Measurements from ENCODE around the gene TRAPPC6A. TPM values are rescaled to one million over a fixed set of nuclear protein-coding genes. Genes with fewer than 3 reads are reported as not detected.
A peak's percentile ranks its signal among the peaks of the same experiment; 100 is the strongest.

TRAPPC6A gene
- total and polyA plus RNA-seq, 2 of the 13 experiments (the other 11 are each of a cell fraction or from before 2014, with no cell fraction given) = 6.5 to 21.0 TPM

DNA sequence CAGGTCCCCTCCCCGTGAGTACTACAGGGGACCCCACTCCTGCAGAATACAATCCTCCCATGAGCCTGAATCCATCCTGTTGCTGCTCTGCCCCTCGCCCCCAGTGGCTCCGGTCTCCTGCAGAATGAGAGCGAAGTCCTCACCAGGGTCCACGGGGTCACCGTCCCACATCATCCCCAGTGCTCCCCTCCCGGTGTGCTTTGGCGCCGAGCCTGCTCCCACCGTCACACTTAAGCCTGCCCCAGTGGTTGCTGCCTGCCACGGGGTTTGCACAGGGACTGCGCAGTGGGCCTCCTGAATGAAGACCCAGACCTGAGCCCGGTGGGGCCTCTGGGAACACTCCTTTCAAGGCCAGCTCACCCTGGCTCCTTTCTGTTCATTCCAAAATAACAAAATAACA, 47.8 kb downstream of the TRAPPC6A start (continued):
- TF ChIP-seq NONO (IDR thresholded peaks at IDR 0.05) (no peak), NONO (CRISPR knock-in tag; conservative IDR thresholded peaks at IDR 0.05) (no peak), SKI (IDR thresholded peaks at IDR 0.05; ENCODE audit: partially characterized antibody) (no peak), ZNF589 (CRISPR knock-in tag; conservative IDR thresholded peaks at IDR 0.05) (no peak), NPAS2 (CRISPR knock-in tag; IDR thresholded peaks at IDR 0.05; ENCODE audit: borderline replicate concordance) (no peak), EEA1 (CRISPR knock-in tag; IDR thresholded peaks at IDR 0.05; ENCODE audit: borderline replicate concordance) (no peak), ZKSCAN8 (CRISPR knock-in tag; IDR thresholded peaks at IDR 0.05; ENCODE audit: borderline replicate concordance) (no peak), ZFP82 (CRISPR knock-in tag; IDR thresholded peaks at IDR 0.05; ENCODE audit: borderline replicate concordance) (no peak), ETV6 (CRISPR knock-in tag; conservative IDR thresholded peaks at IDR 0.05) (no peak), ZNF883 (CRISPR knock-in tag; IDR thresholded peaks at IDR 0.05; ENCODE audit: not compliant biosample characterization) (no peak)
- TF ChIP-seq, protein P1, sequence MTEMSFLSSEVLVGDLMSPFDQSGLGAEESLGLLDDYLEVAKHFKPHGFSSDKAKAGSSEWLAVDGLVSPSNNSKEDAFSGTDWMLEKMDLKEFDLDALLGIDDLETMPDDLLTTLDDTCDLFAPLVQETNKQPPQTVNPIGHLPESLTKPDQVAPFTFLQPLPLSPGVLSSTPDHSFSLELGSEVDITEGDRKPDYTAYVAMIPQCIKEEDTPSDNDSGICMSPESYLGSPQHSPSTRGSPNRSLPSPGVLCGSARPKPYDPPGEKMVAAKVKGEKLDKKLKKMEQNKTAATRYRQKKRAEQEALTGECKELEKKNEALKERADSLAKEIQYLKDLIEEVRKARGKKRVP (CRISPR knock-in tag; IDR thresholded peaks at IDR 0.05) = no peak
- TF ChIP-seq, protein P2, sequence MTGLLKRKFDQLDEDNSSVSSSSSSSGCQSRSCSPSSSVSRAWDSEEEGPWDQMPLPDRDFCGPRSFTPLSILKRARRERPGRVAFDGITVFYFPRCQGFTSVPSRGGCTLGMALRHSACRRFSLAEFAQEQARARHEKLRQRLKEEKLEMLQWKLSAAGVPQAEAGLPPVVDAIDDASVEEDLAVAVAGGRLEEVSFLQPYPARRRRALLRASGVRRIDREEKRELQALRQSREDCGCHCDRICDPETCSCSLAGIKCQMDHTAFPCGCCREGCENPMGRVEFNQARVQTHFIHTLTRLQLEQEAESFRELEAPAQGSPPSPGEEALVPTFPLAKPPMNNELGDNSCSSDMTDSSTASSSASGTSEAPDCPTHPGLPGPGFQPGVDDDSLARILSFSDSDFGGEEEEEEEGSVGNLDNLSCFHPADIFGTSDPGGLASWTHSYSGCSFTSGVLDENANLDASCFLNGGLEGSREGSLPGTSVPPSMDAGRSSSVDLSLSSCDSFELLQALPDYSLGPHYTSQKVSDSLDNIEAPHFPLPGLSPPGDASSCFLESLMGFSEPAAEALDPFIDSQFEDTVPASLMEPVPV (CRISPR knock-in tag; IDR thresholded peaks at IDR 0.05) = no peak
- TF ChIP-seq, protein P3, sequence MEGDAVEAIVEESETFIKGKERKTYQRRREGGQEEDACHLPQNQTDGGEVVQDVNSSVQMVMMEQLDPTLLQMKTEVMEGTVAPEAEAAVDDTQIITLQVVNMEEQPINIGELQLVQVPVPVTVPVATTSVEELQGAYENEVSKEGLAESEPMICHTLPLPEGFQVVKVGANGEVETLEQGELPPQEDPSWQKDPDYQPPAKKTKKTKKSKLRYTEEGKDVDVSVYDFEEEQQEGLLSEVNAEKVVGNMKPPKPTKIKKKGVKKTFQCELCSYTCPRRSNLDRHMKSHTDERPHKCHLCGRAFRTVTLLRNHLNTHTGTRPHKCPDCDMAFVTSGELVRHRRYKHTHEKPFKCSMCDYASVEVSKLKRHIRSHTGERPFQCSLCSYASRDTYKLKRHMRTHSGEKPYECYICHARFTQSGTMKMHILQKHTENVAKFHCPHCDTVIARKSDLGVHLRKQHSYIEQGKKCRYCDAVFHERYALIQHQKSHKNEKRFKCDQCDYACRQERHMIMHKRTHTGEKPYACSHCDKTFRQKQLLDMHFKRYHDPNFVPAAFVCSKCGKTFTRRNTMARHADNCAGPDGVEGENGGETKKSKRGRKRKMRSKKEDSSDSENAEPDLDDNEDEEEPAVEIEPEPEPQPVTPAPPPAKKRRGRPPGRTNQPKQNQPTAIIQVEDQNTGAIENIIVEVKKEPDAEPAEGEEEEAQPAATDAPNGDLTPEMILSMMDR (CRISPR knock-in tag; IDR thresholded peaks at IDR 0.05) = 0 out of 2 replicates have a peak, but pooled peaks have one; percentile 11
- TF ChIP-seq, protein P4, sequence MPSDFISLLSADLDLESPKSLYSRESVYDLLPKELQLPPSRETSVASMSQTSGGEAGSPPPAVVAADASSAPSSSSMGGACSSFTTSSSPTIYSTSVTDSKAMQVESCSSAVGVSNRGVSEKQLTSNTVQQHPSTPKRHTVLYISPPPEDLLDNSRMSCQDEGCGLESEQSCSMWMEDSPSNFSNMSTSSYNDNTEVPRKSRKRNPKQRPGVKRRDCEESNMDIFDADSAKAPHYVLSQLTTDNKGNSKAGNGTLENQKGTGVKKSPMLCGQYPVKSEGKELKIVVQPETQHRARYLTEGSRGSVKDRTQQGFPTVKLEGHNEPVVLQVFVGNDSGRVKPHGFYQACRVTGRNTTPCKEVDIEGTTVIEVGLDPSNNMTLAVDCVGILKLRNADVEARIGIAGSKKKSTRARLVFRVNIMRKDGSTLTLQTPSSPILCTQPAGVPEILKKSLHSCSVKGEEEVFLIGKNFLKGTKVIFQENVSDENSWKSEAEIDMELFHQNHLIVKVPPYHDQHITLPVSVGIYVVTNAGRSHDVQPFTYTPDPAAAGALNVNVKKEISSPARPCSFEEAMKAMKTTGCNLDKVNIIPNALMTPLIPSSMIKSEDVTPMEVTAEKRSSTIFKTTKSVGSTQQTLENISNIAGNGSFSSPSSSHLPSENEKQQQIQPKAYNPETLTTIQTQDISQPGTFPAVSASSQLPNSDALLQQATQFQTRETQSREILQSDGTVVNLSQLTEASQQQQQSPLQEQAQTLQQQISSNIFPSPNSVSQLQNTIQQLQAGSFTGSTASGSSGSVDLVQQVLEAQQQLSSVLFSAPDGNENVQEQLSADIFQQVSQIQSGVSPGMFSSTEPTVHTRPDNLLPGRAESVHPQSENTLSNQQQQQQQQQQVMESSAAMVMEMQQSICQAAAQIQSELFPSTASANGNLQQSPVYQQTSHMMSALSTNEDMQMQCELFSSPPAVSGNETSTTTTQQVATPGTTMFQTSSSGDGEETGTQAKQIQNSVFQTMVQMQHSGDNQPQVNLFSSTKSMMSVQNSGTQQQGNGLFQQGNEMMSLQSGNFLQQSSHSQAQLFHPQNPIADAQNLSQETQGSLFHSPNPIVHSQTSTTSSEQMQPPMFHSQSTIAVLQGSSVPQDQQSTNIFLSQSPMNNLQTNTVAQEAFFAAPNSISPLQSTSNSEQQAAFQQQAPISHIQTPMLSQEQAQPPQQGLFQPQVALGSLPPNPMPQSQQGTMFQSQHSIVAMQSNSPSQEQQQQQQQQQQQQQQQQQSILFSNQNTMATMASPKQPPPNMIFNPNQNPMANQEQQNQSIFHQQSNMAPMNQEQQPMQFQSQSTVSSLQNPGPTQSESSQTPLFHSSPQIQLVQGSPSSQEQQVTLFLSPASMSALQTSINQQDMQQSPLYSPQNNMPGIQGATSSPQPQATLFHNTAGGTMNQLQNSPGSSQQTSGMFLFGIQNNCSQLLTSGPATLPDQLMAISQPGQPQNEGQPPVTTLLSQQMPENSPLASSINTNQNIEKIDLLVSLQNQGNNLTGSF (CRISPR knock-in tag; IDR thresholded peaks at IDR 0.05) = no peak
- TF ChIP-seq, protein P5, sequence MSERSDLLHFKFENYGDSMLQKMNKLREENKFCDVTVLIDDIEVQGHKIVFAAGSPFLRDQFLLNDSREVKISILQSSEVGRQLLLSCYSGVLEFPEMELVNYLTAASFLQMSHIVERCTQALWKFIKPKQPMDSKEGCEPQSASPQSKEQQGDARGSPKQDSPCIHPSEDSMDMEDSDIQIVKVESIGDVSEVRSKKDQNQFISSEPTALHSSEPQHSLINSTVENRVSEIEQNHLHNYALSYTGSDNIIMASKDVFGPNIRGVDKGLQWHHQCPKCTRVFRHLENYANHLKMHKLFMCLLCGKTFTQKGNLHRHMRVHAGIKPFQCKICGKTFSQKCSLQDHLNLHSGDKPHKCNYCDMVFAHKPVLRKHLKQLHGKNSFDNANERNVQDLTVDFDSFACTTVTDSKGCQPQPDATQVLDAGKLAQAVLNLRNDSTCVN (CRISPR knock-in tag; IDR thresholded peaks at IDR 0.05; ENCODE audit: borderline replicate concordance) = no peak
- TF ChIP-seq, protein P6, sequence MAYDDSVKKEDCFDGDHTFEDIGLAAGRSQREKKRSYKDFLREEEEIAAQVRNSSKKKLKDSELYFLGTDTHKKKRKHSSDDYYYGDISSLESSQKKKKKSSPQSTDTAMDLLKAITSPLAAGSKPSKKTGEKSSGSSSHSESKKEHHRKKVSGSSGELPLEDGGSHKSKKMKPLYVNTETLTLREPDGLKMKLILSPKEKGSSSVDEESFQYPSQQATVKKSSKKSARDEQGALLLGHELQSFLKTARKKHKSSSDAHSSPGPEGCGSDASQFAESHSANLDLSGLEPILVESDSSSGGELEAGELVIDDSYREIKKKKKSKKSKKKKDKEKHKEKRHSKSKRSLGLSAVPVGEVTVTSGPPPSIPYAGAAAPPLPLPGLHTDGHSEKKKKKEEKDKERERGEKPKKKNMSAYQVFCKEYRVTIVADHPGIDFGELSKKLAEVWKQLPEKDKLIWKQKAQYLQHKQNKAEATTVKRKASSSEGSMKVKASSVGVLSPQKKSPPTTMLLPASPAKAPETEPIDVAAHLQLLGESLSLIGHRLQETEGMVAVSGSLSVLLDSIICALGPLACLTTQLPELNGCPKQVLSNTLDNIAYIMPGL (CRISPR knock-in tag; IDR thresholded peaks at IDR 0.05; ENCODE audit: borderline replicate concordance in 1 of 2, low read depth in 1 of 2) = no peak

Measured in HepG2 (cell line).